Measurements from ENCODE around the gene ETHE1.

DNA sequence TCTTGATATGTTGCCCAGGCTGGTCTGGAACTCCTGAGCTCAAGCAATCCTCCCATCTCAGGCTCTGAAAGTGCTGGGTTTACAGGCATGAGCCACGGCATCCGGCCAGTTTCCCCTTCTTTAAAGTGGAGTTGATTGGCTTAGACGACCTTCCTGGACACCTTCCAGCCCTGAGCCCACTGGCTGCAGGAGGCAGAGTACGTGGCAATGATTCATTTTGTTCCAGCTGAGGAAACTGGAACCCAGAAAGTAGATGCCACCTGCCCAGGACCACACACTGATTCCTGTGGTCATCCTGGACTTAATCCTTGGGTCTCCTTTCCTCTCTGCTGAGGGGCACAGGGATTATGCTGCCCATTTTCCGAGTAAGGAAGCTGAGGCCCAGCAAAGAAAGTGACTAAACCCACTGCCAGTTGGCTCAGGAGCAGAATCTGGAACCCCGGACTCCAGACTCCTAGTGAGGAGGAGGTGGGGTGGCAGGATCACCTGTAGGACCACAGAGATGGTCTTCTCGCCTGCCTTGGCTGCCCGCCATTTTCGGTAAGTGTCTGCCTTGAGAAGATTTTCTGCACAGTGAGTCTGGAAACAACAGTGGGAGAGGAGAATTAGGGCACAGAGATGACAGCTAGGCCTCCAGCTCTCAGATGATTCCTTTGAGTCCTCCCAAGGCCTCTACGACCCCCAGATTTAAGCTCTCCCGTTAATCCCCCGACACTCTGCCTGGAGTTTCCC, 47.6 kb upstream of the ETHE1 start:
- TF ChIP-seq, protein P1, sequence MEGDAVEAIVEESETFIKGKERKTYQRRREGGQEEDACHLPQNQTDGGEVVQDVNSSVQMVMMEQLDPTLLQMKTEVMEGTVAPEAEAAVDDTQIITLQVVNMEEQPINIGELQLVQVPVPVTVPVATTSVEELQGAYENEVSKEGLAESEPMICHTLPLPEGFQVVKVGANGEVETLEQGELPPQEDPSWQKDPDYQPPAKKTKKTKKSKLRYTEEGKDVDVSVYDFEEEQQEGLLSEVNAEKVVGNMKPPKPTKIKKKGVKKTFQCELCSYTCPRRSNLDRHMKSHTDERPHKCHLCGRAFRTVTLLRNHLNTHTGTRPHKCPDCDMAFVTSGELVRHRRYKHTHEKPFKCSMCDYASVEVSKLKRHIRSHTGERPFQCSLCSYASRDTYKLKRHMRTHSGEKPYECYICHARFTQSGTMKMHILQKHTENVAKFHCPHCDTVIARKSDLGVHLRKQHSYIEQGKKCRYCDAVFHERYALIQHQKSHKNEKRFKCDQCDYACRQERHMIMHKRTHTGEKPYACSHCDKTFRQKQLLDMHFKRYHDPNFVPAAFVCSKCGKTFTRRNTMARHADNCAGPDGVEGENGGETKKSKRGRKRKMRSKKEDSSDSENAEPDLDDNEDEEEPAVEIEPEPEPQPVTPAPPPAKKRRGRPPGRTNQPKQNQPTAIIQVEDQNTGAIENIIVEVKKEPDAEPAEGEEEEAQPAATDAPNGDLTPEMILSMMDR (IDR thresholded peaks at IDR 0.05; ENCODE audit: borderline replicate concordance, extremely low read depth, low read length, poor library complexity, severe bottlenecking) = no peak
- TF ChIP-seq EZH2 (IDR thresholded peaks at IDR 0.05; ENCODE audit: borderline replicate concordance, low read depth, low read length, severe bottlenecking) = no peak
